ENCODE data around the gene RPL27.
A peak's percentile ranks its signal among the peaks of the same experiment; 100 is the strongest.
"Not testable (repeated sequence)": the region's sequence is repeated elsewhere in the genome, so short reads cannot be mapped to it uniquely, and the experiment has no call there.

Gene RPL27

GRCh38 chr17:42997390-42997983 lies 732 bp upstream of the RPL27 start:
- DNase-seq: no peak

- no peak for DNase-seq
These were observed 845 bp downstream of the RPL27 start for GRCh38 chr17:42999003-42999525.

GRCh38 chr17:43000894-43001293 lies 2.7 kb downstream of the RPL27 start:
- DNase-seq: not testable (repeated sequence)

- no peak for DNase-seq
These were observed 5.4 kb downstream of the RPL27 start for GRCh38 chr17:43003542-43004172.

GRCh38 chr17:43006639-43007551 lies 8.7 kb downstream of the RPL27 start, which contains the start of gene IFI35:
TSS of gene IFI35 (plus strand) at chr17:43006784. CDS start at chr17:43006948, 164 bp downstream.
- no peak for DNase-seq

DNA sequence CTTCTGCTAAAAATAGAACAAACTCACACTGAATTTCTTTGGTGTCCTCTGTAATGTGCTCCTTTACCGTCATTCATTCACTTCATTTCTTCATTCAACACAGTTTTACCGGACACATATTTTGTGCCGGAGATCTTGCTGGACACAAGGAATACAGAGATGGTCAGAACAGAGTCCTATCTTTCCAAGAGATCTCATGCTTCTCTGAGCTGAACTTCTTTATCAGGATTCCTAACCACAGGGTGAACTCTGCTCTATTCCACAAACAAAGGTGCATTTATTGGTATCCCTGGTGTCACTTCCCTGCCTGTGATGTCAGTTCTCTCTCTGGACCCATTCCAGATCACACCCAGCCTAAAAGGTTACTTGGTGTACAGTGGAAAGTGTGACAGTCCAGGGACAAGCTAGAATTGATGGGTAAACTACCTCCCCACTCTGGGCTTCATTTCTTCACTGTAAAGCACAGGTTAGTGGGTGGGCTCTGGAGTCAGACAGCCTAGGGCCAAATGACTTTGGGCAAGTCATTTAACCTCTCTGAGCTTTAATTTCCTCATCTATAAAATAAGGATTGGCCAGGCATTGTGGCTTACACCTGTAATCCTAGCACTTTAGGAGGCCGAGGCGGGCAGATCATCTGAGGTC lies 12.6 kb downstream of the RPL27 start:
- DNase-seq: no peak

DNA sequence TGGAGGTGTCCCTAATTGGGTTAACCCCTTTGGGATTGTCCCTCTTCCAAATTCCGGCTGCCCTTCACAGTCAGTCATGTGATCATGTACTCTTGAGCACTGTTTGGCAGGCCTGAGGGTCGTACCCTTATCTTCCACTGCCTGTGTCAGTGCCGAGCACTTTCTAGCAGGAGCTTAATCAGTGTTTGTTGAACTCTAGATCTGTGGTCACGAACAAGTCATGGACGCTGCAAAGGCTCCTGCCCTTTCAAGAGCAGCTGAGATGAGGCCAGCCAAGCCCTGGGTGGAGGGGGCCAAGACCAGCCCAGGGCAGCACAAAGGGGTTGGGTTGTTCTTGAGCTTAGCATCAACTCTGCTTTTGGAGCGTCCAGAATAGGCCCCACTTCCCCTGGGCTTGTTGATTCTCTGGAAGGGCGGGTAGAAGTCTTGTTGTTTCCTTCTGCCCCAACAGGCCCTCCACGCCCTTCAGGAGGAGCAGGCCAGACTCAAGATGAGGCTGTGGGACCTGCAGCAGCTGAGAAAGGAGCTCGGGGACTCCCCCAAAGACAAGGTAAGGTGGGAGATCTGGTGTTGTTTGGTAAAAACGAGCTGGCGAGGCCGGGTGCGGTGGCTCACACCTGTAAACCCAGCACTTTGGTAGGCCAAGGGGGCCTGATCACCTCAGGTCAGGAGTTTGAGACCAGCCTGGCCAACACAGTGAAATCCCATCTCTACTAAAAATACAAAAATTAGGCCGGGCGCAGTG lies 13.7 kb downstream of the RPL27 start:
- no peak for DNase-seq

GRCh38 chr17:43013296-43013695 lies 15.1 kb downstream of the RPL27 start:
- no peak for DNase-seq

DNA sequence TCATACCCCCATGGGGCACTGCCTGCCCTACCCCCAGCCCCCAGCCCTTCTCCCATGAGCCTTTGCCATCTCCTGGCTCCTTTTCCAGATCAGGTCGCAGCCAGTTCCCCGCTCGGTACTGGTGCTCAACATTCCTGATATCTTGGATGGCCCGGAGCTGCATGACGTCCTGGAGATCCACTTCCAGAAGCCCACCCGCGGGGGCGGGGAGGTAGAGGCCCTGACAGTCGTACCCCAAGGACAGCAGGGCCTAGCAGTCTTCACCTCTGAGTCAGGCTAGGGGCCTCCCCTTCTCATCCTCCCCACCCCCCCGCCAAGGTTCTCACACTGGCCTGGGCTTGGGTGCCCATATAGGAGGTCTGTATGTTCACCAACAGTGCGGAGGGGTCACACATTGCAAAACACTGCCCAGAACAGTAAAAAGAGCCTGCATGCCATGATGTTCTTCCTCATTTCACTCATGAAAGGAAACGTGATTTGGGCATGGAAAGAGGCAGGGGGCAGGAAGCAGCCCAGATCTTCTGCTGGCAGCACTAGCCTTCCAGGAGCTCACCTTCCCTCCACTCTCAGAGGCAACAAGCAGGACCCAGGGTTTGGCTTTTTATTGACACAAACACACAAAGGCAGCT lies 15.9 kb downstream of the RPL27 start:
- no peak for DNase-seq

DNA sequence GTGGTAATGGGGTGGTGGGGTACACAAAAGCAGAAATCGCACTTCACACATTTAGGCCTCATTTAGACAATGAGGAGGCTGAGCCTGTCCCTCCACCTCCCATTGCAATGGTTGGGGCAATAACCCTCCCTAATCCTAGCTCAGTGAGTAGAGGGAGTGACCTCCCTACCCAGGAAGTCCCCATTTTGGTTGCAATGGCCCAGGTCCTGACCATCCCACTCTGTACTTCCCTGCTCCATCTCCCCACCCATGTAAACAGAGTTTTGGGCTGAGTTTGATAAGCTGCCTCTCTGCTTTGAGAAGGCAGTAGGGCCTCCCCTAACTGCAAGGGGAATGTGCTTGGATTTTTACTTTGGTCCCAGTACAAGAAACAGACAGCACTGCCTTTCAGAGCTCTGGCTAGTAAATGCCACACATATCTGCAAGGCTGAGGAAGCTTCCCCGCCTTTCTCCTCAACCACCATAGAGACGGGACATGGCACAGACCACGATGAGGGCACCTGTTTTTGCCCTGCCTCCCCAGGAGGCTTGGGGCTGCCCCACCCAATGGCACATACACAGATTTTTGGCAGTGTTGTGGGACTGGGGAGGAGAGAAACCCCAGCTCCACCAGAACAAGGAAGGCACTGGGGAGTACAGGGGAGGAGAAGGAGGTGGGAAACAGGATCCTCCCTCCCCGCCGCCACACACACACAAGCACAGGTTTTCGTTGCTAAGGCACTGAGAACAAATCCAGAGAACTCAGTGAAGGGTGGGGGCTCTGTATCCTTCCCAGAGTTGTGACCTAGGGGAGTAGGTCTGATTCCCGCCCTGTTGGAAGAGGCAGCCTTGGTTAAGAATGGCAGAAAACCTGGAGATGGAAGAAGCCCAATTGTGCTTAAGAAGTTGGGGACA lies 16.7 kb downstream of the RPL27 start:
- no peak for DNase-seq

GRCh38 chr17:43015579-43015978 lies 17.4 kb downstream of the RPL27 start:
- no peak for DNase-seq

DNA sequence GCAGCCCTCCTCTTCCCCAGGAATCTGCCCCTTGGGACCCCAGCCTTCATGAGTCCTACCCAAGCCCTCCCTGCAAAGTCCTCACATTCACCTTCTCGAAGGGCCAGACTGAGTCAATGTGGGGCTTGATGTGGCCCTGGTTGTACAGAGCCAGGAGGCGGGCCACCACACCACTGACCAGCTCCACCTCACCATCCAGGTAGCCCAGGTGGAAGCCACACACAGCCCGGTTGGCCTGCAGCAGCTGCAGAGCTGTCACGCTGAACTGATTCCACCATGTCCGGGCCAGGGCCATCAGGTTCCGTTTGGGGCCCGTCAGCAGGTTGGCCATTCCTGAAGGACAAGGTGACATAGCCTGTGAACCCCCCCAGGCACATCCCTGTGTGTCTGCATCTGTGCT lies 18.0 kb downstream of the RPL27 start:
- no peak for DNase-seq

DNA sequence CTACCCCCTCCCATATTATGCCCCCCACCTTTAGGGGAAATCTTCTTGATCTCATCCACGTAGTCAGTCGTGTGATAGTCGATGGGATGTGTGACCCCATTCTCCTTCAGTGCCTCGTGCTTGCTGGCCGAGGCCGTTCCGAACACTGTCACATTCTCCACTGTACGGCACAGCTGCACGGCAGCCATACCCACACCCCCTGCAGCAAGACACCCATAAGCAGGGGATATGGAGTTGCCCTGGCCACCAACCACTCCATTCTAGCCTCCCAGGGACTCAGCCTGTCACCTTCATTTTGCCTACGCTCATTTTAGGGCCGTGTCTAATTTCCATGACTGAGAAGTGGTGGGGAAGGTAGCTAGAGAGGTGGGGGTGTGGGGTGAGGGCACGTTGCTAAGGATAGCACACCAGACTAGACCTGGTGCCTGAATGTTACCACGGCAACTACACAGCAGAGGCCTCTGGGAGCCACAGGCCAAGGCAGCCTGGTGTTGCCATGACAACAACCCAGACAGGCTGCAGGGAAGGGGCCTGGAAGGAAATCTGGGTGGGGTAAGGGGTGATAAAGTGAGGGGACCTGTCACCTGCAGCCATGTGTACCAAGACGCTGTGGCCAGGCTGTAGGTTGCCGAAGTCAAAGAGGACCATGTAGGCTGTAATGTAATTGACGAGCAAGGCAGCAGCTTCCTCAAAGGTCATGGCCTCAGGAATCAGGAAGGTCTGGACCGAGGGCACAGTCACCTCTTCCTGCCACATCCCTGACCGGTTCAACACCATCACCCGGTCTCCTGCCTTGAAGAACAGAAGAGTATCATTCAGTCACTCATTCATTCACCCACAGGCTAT lies 20.0 kb downstream of the RPL27 start:
- no peak for DNase-seq

DNA sequence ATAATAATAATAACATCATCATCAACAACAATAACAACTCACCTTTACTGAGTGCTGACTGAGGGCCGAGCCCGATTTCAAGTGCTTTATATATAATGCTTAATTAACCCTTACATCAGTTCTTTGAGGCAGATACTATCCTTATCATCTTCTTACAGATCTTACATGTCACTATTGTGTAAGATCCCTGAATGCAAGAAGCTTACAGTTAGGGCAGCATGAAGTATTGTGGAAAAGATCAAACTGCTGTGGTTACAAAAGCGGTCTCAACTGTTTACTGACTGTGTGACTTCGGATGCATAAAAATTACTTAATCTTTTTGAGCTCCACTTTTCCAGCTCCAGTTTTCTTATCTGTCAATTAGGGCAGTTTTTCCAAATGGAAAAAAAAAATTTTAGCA lies 20.7 kb downstream of the RPL27 start:
- no peak for DNase-seq

GRCh38 chr17:43019418-43019817 lies 21.2 kb downstream of the RPL27 start:
- DNase-seq: no peak

DNA sequence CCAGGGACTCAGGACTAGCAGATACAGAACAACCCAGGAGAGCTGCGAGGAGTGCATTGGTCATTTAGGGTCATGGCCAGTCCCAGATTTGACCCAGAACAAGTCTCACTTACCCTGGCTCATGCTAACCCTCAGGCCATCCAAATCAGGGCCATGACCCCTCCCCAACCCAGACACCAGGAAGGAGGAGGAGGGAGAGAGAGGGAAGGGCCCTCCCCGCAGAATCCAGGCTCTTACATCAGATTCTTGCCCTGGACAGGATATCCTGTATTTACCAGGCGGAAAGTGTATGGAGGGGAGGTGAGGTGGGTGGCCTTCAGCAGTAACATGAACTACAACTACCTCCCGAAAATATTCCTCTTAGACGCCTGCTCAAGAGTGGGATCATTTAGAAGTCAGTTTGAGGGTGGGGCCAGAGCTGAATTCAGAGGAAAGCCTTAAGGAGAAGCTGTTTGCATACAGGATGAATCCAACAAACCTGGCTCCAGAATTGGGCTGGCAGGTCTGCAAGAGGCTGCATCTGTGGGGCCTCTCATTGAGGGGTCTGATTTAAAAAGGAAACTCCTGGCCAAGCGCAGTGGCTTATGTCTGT lies 21.9 kb downstream of the RPL27 start:
- no peak for DNase-seq

- DNase-seq: peak; percentile 18 to 52
These were observed 22.8 kb downstream of the RPL27 start for GRCh38 chr17:43020789-43021740.
